ENCODE results near the gene MZT2B.
"Not testable (repeated sequence)": the region's sequence is repeated elsewhere in the genome, so short reads cannot be mapped to it uniquely, and the experiment has no call there.

Gene MZT2B

DNA sequence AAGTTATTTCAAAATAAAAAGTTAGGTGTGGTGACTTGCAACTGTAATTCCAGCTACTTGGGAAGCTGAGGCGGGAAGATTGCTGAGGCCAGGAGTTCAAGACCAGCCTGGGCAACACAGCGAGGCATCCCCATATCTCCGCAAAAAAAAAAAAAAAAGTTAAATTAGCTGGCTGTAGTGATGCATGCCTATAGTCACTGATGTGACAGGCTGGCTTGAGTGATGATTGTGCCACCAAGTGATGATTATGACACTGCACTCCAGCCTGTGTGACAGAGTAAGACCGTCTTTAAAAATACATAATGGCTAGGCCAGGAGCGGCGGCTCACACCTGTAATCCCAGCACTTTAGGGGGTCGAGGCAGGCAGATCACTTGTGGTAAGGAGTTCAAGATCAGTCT lies 12.2 kb upstream of the MZT2B start:
- TF ChIP-seq, protein P1, sequence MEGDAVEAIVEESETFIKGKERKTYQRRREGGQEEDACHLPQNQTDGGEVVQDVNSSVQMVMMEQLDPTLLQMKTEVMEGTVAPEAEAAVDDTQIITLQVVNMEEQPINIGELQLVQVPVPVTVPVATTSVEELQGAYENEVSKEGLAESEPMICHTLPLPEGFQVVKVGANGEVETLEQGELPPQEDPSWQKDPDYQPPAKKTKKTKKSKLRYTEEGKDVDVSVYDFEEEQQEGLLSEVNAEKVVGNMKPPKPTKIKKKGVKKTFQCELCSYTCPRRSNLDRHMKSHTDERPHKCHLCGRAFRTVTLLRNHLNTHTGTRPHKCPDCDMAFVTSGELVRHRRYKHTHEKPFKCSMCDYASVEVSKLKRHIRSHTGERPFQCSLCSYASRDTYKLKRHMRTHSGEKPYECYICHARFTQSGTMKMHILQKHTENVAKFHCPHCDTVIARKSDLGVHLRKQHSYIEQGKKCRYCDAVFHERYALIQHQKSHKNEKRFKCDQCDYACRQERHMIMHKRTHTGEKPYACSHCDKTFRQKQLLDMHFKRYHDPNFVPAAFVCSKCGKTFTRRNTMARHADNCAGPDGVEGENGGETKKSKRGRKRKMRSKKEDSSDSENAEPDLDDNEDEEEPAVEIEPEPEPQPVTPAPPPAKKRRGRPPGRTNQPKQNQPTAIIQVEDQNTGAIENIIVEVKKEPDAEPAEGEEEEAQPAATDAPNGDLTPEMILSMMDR (IDR thresholded peaks at IDR 0.05; ENCODE audit: extremely low read depth, missing control alignments), result no peak
- DNase-seq (ENCODE audit: low spot score), result no peak

DNA sequence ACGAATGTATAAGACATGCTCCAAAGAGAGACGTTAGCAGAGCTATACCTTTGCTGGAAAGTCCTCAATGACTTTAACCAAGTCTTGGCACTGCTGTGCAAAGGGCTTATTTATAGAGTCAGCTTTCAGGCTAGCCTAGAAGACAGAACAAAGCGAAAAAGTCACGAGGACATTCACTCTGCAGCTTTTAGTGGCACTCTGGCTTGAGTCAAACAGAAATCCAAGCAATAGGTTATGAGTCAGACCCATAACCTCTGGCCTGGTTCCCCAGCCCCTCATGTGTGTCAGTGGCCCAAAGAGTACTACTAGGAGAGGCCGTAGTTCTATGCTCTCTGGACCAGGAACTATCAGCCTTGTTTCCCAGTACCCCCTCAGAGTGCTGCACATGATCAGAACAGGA lies 7.2 kb upstream of the MZT2B start:
- not testable (repeated sequence) for DNase-seq (ENCODE audit: low spot score)

DNA sequence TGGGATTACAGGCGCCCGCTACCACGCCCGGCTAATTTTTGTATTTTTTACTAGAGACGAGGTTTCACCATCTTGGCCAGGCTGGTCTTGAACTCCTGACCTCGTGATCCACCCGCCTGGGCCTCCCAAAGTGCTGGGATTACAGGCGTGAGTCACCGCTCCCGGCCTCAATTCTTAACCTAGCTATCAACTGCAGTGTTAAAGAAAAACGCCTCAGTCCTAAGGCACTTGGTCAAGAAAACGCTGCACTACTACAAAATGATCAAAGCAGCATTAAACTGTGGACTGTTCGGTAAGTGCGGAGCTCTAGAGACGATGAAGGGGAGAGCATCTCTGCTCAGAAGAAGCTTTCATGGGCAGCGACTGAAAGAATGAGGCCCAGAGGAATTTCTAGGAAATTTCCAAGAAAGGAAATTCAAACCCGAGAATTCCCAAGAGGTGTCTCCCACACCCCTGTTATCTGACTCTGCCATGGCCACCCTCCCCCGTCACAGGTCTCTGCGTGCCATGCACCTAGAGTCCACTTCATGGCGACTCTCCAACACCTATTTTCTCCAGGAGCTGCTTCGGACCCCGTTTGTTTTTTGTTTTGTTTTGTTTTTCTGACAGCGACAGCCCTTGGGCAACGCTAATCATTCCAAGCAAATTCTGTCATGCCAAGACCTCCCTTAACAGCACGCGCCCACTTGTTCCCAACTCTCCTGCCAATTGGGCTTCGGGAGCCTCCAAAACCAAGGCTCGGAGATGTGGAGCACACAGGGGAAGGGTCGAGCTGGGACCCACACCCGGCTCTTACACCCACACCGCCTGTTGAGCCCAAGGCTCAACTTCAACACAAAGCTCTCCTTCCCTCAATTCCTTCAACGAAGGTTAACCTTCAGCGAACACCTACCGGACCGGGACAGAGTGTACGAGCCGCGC lies 1.4 kb upstream of the MZT2B start:
- DNase-seq (ENCODE audit: low spot score), result not testable (repeated sequence)

DNA sequence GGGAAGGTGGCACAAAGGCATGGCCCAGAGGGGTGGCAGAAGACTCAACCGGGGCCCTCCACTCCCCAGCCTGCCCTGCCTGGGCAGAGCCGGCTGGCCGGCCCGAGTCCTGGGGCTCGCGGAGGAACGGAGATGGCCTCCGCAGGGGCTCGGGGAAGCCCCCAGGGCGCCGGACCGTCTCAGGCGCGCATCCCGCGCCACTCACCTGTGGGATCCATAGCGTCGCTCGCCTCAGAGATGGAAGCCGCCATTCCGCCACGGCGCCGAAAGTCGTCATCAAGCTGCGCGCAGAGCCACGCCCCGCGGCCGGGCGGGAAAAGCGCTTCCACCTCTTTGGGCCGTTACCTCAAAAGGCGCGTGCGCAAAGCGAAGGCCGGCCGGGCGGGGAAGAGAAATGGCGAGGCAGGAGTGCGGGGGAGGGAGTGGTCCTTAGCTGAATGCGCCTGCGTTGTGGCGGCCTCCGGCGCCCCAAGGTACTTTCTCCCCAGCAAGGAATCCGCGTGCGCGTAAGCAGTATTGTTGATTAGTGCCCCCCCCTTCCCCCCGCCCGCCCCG lies 660 bp upstream of the MZT2B start, which contains the start of gene SMPD4:
Gene SMPD4 (minus strand): TSS at position 278 of the 555 bp plus-strand sequence. CDS start 5,010 bp downstream, outside the sequence.
- peak; percentile 93 for DNase-seq (ENCODE audit: low spot score)
- TF ChIP-seq, protein P1 (IDR thresholded peaks at IDR 0.05; ENCODE audit: extremely low read depth, missing control alignments), result no peak

DNA sequence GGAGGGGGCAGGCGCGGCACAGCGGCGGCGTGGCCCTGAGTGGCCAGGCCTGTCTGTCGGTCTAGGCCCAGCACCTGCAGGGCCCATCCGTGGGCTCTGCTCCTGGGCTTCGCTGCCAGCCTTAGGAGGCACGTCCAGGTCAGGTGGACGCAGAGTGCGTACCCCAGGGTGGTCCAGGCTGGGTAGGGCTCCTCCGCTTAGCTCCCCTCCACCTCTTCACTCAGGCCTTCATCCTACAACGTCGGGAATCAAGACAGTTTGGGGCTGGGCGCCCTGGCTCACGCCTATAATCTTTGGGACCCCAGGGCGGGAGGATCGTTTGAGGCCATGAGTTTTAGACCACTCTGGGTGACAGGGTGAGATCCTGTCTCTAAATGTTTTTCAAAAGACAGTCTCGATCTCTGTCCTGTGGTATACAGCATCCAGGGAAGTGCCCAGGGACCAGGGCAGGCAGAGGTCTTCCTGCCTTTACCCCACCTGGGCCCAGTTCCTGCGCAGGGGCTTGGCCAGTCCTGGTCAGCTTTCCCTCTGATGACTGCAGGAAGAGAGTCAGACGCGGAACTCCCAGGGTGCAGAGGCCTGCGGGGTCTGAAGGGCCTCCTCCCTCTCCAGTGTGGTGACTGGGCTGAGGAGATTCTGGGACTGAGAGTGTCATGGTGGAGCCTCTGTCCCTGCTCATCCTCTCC lies 907 bp downstream of the MZT2B start:
- DNase-seq (ENCODE audit: low spot score), result not testable (repeated sequence)

DNA sequence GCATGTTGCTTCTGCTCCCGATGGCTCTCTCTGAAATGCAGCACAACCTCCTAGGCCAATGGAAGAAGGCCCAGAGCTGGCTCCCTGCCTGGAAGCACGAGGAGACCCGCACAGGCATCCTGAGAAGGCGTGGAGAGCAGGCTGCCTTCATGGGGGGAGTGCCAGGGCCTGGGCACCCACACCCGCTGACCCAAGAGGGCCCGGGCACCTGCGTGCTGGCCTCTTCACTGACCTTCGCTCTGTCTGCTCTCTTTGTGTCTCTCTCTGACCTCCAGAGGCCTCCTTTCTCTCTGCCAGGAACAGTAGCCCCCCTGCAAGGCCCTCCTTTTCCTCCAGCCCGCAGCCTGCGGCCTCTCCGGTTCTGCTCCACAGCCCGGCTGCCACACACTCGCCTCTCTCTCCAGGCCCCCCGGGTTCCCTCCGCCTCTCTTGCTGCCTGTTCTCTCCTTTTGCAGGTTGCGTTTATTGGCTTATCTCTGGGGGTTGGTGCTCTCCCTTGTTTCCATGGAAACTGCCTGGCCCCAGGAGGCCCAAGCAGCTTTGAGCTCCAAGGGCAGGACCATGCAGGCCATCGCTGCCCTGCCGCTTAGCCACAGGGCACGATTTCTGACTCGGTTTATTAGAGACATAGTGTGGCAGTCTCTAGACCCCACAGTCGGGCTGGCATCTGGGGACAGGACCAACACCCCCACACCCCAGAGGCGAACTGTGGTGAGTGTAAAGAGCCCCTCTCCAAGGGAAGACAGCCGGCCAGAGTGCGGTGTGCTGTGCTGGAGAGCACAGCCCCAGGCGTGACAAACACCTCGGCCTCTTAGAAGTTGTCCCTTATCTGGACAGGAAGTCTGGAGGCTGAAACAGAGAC lies 1.7 kb downstream of the MZT2B start:
- TF ChIP-seq, protein P1 (IDR thresholded peaks at IDR 0.05; ENCODE audit: extremely low read depth, missing control alignments), result no peak
- DNase-seq (ENCODE audit: low spot score), result no peak

DNA sequence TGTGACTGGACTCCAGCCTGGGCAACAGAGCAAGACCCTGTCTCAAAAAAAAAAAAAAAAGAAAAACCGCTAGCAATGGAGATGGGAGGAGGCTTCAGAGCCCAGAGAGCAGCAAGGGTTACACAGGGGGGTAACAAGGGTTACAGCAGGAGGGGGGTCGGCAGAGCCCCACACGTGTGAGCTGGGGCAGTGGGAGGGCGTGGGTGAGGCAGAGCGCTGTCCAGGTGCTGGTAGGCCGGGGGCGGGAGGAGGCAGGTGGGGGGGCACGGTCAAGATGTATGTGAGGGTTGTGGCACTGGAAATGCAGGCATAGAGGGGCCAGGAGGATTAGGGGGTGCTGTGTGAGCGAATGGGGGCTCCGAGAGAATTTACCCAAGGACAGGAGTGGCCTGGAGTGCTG lies 3.4 kb downstream of the MZT2B start:
- TF ChIP-seq, protein P1 (IDR thresholded peaks at IDR 0.05; ENCODE audit: extremely low read depth, missing control alignments), result no peak

DNA sequence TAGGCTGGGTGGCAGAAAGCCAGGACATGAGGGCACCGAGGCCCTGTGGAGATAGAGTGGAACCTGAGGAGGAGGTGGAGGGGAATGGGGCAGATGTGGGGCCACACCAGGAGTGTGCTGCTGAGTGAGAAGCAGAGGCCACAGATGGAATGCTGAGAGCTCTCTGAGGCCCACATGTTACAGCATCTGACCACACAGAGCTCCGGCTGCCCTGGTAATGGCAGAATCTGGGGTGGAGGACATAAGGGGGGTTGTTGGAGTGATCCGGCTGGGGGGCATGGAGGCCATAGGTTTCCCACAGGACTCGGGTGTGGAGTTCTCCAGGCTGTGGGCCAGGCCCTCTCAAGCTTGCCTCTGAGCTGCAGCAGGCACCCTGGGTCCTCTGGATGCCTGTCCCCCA lies 3.8 kb downstream of the MZT2B start:
- TF ChIP-seq, protein P1 (IDR thresholded peaks at IDR 0.05; ENCODE audit: extremely low read depth, missing control alignments), result no peak
- DNase-seq (ENCODE audit: low spot score), result no peak

More for the DNA sequence above, 3.4 kb downstream of the MZT2B start:
- DNase-seq (ENCODE audit: low spot score), result no peak

All from GM20000 (cell line).